ENCODE data around the gene PPP1R14B.

PPP1R14B gene

GRCh38 chr11:64232967-64233315 is 13.8 kb downstream of the PPP1R14B start:
- DNase-seq (ENCODE audit: extremely low read depth in 1 of 2, low read depth in 1 of 2), result no peak

- no peak for DNase-seq (ENCODE audit: extremely low read depth in 1 of 2, low read depth in 1 of 2)
Observed at GRCh38 chr11:64232182-64232966, 14.4 kb downstream of the PPP1R14B start.

- DNase-seq (ENCODE audit: extremely low read depth in 1 of 2, low read depth in 1 of 2), result no peak
Observed at GRCh38 chr11:64231546-64231945, 15.2 kb downstream of the PPP1R14B start.

GRCh38 chr11:64230985-64231365 is 15.8 kb downstream of the PPP1R14B start:
- no peak for DNase-seq (ENCODE audit: extremely low read depth in 1 of 2, low read depth in 1 of 2)

- DNase-seq (ENCODE audit: extremely low read depth in 1 of 2, low read depth in 1 of 2), result peak; percentile 72 to 86
Observed at GRCh38 chr11:64230171-64230984, 16.4 kb downstream of the PPP1R14B start, which contains the start of gene DNAJC4. Gene DNAJC4 (plus strand): TSS chr11:64230548. CDS start chr11:64230855, 307 bp downstream.

- DNase-seq (ENCODE audit: extremely low read depth in 1 of 2, low read depth in 1 of 2), result no peak
Observed at GRCh38 chr11:64229744-64230170, 17.0 kb downstream of the PPP1R14B start.

GRCh38 chr11:64229090-64229743 is 17.5 kb downstream of the PPP1R14B start:
- DNase-seq (ENCODE audit: extremely low read depth in 1 of 2, low read depth in 1 of 2), result no peak

- no peak for DNase-seq (ENCODE audit: extremely low read depth in 1 of 2, low read depth in 1 of 2)
Observed at GRCh38 chr11:64227405-64227956, 19.3 kb downstream of the PPP1R14B start.

- DNase-seq (ENCODE audit: extremely low read depth in 1 of 2, low read depth in 1 of 2), result peak in 1 of 2 donors; percentile 68
Observed at GRCh38 chr11:64226507-64227051, 20.2 kb downstream of the PPP1R14B start.

- peak; percentile 85 to 87 for DNase-seq (ENCODE audit: extremely low read depth in 1 of 2, low read depth in 1 of 2)
Observed at GRCh38 chr11:64225608-64226506, 20.9 kb downstream of the PPP1R14B start, which contains the start of the genes NUDT22 and TRPT1. Gene NUDT22 (plus strand): TSS chr11:64226274. CDS start chr11:64226653, 379 bp downstream. Gene TRPT1 (minus strand): TSS chr11:64226186. CDS start chr11:64225860, 326 bp downstream.

GRCh38 chr11:64224891-64225607 is 21.7 kb downstream of the PPP1R14B start:
- no peak for DNase-seq (ENCODE audit: extremely low read depth in 1 of 2, low read depth in 1 of 2)

- DNase-seq (ENCODE audit: extremely low read depth in 1 of 2, low read depth in 1 of 2), result no peak
Observed at GRCh38 chr11:64224151-64224890, 22.4 kb downstream of the PPP1R14B start.

- no peak for DNase-seq (ENCODE audit: extremely low read depth in 1 of 2, low read depth in 1 of 2)
Observed at GRCh38 chr11:64223001-64223651, 23.6 kb downstream of the PPP1R14B start.

- no peak for DNase-seq (ENCODE audit: extremely low read depth in 1 of 2, low read depth in 1 of 2)
Observed at GRCh38 chr11:64222651-64223000, 24.1 kb downstream of the PPP1R14B start.

GRCh38 chr11:64220798-64221197 is 25.9 kb downstream of the PPP1R14B start:
- DNase-seq (ENCODE audit: extremely low read depth in 1 of 2, low read depth in 1 of 2), result no peak

GRCh38 chr11:64220271-64220670 is 26.5 kb downstream of the PPP1R14B start:
- no peak for DNase-seq (ENCODE audit: extremely low read depth in 1 of 2, low read depth in 1 of 2)

GRCh38 chr11:64219755-64220154 is 27.0 kb downstream of the PPP1R14B start:
- DNase-seq (ENCODE audit: extremely low read depth in 1 of 2, low read depth in 1 of 2), result no peak

GRCh38 chr11:64219354-64219684 is 27.4 kb downstream of the PPP1R14B start:
- DNase-seq (ENCODE audit: extremely low read depth in 1 of 2, low read depth in 1 of 2), result no peak

Measured in stimulated activated CD8-positive, alpha-beta memory T cell treated with anti-CD3 and anti-CD28 coated beads, Interleukin-7, amount 100 ng/mL, for 48 hours (primary cell).